ENCODE results near the gene ATR.
A peak's percentile ranks its signal among the peaks of the same experiment; 100 is the strongest.
"Not testable (repeated sequence)": the region's sequence is repeated elsewhere in the genome, so short reads cannot be mapped to it uniquely, and the experiment has no call there.

The ATR gene

DNA sequence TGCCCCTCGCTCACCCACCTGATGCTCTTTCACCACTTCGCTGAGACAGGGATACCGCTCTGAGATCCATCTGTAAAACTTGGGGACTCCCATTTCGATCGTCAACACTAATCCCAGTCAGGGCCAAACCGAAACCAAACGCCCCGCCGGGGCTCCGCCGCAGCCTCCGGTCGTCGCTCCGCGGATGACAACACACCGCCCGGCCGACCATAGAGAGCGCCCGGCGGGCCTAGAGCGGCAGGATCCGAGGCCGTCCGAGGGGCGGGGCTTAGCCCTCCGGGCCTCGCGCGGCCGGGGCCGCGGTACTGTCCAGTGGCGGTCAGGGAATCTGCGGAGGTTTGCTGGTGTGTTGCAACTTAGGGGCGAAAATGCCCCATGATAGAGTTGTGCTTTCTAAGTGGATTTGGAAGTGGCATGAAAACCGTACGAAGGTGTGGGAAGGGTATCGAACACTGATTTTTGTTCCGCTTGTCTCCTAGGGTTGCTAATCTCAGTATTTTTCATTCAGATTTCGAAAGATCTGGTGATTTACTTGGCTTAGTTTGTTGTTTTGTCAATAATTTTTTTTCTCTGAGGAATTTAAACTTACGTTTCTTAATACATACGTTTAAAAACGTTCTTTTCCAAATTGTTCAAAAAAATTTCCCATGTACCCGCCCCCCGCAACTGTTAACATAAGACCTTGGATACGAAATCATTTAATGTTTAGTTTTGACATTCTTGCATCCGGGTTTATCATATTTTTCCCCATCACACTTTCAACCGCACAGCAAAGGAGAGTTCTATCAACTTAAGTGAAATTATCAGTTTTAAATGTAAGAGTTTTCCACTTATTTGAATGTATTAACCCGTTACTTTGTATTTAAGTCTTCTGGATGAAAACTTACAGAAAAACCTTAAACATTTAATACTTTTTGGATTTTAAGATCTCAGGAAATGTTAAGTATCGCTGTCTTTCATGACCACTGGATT lies 130.4 kb downstream of the ATR start, which contains the start of gene XRN1:
TSS of gene XRN1 (minus strand) at position 186 of the 972 bp plus-strand sequence. CDS start at position 93, 93 bp downstream.
- peak; percentile 90 for DNase-seq (ENCODE audit: low read depth)

DNA sequence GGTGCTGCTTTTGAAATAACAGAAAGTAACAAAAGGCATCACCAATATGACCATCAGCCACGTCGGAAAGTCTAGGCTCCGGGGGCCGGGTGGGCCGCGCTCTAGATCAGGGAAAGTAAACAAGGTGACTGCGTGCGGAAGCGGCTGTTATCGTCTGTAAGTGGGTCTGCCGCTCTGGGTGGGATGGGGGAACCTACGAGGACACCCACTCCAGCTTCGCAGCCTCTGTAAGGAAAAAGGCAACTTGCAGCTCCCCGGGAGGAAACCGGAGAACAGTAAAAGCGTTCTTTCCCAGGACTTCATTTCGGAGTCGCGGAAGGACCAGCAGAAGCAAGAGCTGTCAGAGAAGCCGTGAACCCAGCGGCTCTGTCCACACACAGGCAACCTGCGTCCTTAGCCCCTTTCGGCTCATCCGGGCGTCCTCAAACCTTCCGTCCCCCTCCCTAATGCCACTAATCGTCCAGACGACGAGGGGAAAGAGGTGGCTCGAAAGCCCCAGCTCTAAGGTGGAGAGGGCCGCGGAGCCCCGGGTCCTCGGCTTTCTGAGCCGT lies 131.2 kb downstream of the ATR start:
- DNase-seq (ENCODE audit: low read depth): peak; percentile 18

DNA sequence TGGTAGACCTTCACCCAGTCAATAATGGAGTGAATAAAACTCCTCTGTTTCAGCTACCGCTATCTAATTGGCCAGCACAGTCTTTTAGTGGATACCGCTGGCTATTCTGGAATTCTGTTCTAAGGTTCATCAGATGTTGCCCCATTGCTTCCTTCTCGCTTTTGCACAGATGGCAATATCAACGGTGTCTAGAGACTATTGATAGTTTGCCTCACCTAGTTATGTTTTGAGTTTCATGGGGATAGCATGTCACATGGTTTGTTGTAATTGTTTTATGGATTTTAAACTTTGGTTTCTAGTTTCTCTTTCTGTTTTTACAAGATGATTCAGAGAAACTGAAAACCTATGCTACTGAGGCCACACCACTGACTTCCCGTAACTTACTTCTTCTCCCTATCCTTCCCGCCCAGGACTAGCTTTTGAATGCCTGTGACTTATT lies 132.7 kb downstream of the ATR start:
- no peak for DNase-seq (ENCODE audit: low read depth)

DNA sequence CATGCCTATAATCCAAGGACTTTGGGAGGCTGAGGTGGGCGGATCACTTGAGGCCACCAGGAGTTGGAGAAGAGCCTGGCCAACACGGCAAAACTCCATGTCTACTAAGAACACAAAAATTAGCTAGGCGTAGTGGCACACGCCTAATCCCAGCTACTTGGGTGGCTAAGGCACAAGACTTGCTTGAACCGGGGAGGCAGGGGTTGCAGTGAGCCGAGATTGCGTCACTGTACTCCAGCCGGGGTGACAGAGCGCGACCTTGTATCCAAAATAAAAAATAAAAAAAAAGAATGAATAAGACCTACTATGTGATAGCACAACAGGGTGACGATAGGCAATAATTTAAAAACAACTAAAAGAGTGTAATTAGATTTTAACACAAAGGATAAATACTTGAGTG lies 134.2 kb downstream of the ATR start:
- DNase-seq (ENCODE audit: low read depth): no peak

DNA sequence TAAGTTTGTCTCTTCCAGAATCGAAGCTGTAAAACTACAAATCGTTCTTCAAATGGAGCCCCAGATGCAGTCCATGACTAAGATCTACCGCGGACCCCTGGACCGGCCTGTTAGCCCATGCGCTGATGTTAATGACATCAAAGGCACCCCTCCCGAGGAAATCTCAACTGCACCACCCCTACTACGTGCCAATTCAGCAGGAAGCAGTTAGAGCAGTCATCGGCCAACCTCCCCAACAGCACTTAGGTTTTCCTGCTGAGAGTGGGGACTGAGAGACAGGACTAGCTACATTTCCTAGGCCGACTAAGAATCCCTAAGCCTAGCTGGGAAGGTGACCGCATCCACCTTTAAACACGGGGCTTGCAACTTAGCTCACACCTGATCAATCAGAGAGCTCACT lies 135.5 kb downstream of the ATR start:
- DNase-seq (ENCODE audit: low read depth): not testable (repeated sequence)

DNA sequence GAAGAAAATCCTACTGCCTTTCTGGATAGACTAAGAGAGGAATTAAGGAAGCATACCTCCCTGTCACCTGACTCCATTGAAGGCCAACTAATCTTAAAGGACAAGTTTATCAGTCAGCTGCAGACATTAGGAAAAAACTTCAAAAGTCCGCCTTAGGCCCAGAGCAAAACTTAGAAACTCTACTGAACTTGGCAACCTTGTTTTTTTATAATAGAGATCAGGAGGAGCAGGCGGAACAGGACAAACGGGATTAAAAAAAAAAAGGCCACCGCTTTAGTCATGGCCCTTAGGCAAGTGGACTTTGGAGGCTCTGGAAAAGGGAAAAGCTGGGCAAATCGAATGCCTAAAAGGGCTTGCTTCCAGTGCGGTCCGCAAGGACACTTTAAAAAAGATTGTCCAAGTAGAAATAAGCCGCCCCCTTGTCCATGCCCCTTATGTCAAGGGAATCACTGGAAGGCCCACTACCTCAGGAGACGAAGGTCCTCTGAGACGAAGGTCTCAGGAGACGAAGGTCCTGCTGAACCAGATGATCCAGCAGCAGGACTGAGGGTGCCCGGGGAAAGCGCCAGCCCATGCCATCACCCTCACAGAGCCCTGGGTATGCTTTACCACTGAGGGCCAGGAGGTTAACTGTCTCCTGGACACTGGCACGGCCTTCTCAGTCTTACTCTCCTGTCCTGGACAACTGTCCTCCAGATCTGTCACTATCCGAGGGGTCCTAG lies 138.9 kb downstream of the ATR start:
- DNase-seq (ENCODE audit: low read depth): not testable (repeated sequence)

DNA sequence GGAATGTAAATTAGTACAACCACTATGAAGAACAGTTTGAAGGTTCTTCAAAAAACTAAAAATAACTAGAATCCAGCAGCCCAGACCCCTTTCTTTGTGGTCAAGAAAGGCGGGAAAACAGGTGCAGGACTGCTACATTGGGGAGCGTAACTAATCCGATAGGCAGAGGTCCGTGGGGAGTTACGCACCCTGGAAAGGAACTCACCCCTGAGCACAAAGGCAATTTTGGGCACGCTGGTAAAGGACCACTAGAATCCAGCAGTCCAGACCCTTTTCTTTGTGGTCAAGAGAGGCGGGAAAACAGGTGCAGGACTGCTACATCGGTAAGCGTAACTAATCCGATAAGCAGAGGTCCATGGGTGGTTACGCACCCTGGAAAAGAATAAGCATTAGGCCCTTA lies 140.4 kb downstream of the ATR start:
- not testable (repeated sequence) for DNase-seq (ENCODE audit: low read depth)

DNA sequence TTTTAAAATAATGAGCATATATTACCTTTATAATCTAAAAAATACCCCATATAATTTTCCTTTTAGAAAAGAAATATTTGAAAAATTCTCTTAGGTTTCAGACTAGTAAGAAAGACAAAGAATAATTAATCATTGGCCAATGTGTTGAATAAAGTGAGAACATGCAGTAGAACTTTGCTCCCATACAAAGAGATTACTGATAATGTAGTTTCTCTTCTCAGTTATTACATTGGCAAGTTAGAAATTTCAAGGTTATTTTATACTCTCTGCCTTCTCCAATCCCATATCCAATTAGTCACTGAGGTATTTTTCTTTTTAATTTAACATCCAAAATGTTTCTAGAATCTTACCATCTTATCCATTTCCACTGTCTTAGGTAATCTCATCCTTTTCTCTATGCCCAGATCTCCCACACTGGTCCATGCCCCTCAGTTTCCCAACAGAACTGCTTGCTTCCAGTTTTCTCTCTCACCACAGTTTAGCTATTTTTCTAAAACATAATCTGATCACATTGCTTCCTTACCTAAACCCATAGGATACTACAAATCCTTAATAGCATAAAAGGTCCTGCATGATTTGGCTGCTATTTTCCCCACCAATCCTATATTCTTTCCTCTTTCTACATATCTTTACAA lies 141.5 kb downstream of the ATR start:
- DNase-seq (ENCODE audit: low read depth): no peak

DNA sequence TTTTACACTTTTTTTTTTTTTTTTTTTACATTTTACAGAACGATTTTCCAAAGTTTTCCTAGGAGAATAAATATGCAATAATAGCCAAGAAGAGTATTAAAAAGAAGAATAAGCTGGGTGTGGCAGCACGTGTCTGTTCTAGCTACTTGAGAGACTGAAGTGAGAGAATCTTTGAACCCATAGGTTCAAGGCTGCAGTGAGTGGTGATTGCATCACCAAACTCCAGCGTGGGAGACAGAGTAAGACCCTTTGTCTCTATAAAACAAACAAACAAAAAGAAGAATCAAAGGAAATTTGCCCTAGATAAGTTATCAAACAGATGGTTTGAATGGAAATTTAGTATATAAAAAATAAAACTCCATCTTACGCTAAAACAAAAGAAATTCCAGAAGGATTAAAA lies 144.0 kb downstream of the ATR start:
- DNase-seq (ENCODE audit: low read depth): no peak

DNA sequence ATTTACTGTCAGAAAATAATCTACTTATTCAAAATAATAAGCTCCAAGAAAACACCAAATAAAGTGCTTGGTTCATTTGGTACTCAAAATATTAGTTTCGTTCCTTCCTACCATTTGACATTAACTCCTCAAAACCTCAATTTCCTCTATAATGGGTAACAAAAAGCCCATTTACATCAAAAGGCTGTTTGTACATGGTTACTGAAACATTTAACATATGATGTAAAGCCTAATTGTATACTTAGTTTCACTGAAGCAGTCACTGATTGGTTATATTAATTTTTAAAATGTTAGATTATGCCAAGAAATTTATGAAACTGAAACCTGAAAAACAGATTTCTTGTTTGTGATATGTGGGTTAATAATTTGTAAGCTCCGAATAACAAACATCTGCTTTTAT lies 145.4 kb downstream of the ATR start:
- no peak for DNase-seq (ENCODE audit: low read depth)

DNA sequence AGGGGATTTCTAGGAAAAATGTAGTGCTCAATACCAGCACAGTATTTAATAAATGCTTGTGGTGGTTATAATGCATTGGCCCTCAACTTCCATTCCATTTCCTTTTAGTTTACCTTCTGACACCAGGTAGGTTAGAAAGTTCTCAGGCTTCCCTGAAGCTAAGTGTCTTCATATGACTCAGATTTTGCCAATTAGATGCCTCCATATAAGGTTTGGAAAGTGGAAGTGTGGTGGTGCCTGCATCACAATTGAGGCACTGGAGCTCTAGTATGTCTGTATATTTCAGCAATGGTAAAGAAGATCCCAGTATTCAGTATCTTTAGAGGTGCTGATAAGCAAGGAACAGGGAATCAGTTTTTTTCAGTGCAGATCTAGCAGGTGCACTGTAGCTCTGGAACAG lies 149.0 kb downstream of the ATR start:
- DNase-seq (ENCODE audit: low read depth): no peak

DNA sequence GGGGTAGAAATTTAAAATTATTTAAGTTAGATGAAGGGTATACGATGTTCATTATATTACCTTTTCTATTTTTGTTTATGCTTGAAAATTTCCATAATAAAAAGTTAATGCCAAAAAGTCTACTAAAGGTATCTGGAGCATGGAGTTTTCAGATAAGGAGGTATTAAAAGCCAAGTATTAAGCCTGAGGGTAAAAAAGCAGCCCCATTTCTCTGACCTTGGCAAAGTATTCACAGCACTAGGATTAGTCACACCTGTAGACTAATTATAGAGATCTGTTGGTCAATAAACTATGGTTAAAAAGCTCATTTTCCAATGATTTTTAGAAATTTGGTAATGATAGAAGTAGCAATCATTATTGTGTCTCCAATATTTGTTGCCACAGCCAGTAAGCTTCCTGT lies 153.8 kb downstream of the ATR start:
- DNase-seq (ENCODE audit: low read depth): no peak

DNA sequence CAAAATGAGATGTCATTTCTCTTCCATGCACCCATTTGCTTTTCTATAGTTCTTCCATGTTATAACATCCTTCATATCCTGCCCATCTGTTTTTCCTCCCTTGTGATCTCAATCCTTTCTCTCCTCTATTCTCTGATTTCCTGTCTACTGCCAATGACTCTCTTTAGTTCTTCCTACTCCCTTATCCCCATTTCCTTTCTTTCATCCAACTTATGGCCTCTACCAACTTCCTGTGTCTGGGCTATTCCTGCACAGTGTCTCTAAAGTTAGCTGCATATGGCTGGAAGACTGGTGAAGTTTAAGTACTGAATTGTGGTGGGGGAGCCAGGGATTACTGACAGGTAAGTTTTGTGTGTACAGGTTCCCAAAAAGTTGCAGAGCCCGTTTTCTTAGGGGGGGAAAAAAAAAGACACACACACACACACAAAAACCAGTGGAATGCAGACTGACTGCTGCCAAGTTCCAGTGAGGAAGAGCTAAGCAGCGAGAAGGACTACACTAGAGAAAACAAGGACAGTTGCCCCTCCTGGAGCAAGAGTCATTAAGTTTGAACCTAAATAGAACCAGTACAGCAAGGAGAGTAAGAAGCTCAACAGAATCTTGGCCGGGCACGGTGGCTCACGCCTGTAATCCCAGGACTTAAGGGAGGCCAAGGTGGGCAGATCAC lies 159.5 kb downstream of the ATR start:
- DNase-seq (ENCODE audit: low read depth): no peak

DNA sequence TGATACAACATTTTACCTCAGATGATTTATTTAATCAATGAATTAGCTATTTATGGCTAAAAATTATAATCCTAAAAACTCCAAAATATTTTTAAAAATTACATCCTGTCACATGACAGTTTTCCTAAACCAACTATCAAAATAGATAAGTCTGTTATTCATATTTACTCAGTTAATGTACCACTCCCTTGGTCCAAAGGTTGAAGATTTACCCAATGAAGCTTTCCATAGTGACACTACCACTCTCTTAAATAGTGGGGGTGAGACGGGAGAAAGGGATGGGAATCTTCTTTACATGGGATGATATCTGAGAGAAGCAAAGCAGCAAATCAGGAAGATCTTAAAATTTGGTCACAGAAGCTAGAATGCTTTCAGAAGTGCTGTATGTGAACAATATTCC lies 161.2 kb downstream of the ATR start:
- DNase-seq (ENCODE audit: low read depth): no peak

DNA sequence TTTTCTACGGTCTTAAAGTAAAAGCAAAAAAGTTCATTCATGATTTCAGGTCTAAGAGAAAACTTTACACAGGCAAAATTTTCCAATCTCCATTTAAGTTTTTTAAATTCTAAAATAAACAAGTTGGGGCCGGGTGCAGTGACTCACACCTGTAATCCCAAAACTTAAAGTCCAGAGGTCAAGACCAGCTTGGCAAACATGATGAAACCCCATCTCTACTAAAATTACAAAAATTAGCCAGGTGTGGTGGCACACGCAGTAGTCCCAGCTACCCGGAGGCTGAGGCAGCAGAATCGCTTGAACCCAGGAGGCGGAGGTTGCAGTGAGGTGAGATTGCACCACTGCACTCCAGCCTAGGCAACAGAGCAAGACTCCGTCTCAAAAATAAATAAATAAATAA lies 178.0 kb downstream of the ATR start:
- DNase-seq (ENCODE audit: low read depth): not testable (repeated sequence)

Measured in GM04504 (cell line).